ENCODE measurements around the gene RAD23A. TPM values are rescaled to one million over a fixed set of nuclear protein-coding genes. Genes with fewer than 3 reads are reported as not detected.

The RAD23A gene
- total and polyA plus RNA-seq, 2 donors (not counting 1 experiment from before 2014, with no cell fraction given) = 46.2 to 72.2 TPM

DNA sequence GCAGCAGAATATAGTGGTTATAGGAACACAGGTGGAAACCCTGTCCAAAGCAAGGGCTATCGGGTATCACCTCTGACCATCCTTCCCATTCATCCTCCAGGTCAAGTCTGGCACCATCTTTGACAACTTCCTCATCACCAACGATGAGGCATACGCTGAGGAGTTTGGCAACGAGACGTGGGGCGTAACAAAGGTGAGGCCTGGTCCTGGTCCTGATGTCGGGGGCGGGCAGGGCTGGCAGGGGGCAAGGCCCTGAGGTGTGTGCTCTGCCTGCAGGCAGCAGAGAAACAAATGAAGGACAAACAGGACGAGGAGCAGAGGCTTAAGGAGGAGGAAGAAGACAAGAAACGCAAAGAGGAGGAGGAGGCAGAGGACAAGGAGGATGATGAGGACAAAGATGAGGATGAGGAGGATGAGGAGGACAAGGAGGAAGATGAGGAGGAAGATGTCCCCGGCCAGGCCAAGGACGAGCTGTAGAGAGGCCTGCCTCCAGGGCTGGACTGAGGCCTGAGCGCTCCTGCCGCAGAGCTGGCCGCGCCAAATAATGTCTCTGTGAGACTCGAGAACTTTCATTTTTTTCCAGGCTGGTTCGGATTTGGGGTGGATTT, 2.1 kb upstream of the RAD23A start:
- Histone ChIP-seq H3K79me2 (ENCODE audit: control insufficient read depth, insufficient read depth, low read length) (peaks cover 70% of the 10 kb centered on the region), H2AFZ (ENCODE audit: low read length) (no peak overlapping the region), H3K27ac (ENCODE audit: insufficient read depth, low read length) (peak overlapping the region; percentile 0), H4K20me1 (ENCODE audit: control insufficient read depth, extremely low read depth, insufficient read depth, low read length) (peaks cover 2% of the 10 kb centered on the region), H3K4me1 (ENCODE audit: control insufficient read depth, extremely low read depth, insufficient read depth, low read length) (peaks cover 23% of the 10 kb centered on the region), H3K4me3 (replicated peaks in 1 of 4; ENCODE audit: control extremely low read depth in 1 of 4, insufficient read depth in 1 of 4, low read depth in 3 of 4, low read length in 4 of 4) (no peak overlapping the region), H3K36me3 (ENCODE audit: control insufficient read depth, insufficient read depth, low read length) (peaks cover 40% of the 10 kb centered on the region), H3K27me3 (ENCODE audit: control insufficient read depth, insufficient read depth, low read length) (no peaks in the 10 kb centered on the region), H3K4me2 (ENCODE audit: extremely low read depth, insufficient read depth, low read length) (peak overlapping the region; percentile 6), H3K9me3 (ENCODE audit: control insufficient read depth, insufficient read depth, low read depth, low read length) (no peaks in the 10 kb centered on the region), H3K9ac (ENCODE audit: insufficient read depth, low read length) (no peak overlapping the region)
- no peak for TF ChIP-seq EZH2 (IDR thresholded peaks at IDR 0.05; ENCODE audit: low read length, missing control alignments)
- TF ChIP-seq, protein P1, sequence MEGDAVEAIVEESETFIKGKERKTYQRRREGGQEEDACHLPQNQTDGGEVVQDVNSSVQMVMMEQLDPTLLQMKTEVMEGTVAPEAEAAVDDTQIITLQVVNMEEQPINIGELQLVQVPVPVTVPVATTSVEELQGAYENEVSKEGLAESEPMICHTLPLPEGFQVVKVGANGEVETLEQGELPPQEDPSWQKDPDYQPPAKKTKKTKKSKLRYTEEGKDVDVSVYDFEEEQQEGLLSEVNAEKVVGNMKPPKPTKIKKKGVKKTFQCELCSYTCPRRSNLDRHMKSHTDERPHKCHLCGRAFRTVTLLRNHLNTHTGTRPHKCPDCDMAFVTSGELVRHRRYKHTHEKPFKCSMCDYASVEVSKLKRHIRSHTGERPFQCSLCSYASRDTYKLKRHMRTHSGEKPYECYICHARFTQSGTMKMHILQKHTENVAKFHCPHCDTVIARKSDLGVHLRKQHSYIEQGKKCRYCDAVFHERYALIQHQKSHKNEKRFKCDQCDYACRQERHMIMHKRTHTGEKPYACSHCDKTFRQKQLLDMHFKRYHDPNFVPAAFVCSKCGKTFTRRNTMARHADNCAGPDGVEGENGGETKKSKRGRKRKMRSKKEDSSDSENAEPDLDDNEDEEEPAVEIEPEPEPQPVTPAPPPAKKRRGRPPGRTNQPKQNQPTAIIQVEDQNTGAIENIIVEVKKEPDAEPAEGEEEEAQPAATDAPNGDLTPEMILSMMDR (conservative IDR thresholded peaks at IDR 0.05 in 1 of 2, IDR thresholded peaks at IDR 0.05 in 1 of 2; ENCODE audit: low read depth in 1 of 2, low read length in 2 of 2) = no peak
- DNase-seq (ENCODE audit: low read depth in 2 of 2) = no peak

DNA sequence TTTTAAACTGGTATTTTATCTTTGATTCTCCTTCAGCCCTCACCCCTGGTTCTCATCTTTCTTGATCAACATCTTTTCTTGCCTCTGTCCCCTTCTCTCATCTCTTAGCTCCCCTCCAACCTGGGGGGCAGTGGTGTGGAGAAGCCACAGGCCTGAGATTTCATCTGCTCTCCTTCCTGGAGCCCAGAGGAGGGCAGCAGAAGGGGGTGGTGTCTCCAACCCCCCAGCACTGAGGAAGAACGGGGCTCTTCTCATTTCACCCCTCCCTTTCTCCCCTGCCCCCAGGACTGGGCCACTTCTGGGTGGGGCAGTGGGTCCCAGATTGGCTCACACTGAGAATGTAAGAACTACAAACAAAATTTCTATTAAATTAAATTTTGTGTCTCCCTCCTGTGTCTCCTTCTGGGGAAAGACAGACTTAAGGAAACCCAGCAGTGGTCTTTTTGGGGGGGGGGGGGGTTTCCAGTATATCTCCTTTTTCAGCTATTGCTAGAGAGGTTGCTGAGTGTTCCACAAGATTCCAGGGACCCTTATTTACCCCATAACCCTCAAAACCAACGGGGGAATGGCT, 1.5 kb upstream of the RAD23A start:
- H3K9me3 ChIP-seq (ENCODE audit: control insufficient read depth, insufficient read depth, low read depth, low read length) = no peaks in the 10 kb centered on the region
- peaks cover 2% of the 10 kb centered on the region for H4K20me1 ChIP-seq (ENCODE audit: control insufficient read depth, extremely low read depth, insufficient read depth, low read length)
- H3K27ac ChIP-seq (ENCODE audit: insufficient read depth, low read length) = peak overlapping the region; percentile 17
- peaks cover 66% of the 10 kb centered on the region for H3K79me2 ChIP-seq (ENCODE audit: control insufficient read depth, insufficient read depth, low read length)
- peaks cover 23% of the 10 kb centered on the region for H3K4me1 ChIP-seq (ENCODE audit: control insufficient read depth, extremely low read depth, insufficient read depth, low read length)
- H3K4me2 ChIP-seq (ENCODE audit: extremely low read depth, insufficient read depth, low read length) = no peak overlapping the region
- H2AFZ ChIP-seq (ENCODE audit: low read length) = no peak overlapping the region
- DNase-seq (ENCODE audit: low read depth in 2 of 2) = no peak
- no peaks in the 10 kb centered on the region for H3K27me3 ChIP-seq (ENCODE audit: control insufficient read depth, insufficient read depth, low read length)
- no peak overlapping the region for H3K4me3 ChIP-seq (replicated peaks in 1 of 4; ENCODE audit: control extremely low read depth in 1 of 4, insufficient read depth in 1 of 4, low read depth in 3 of 4, low read length in 4 of 4)
- TF ChIP-seq, protein P1 (conservative IDR thresholded peaks at IDR 0.05 in 1 of 2, IDR thresholded peaks at IDR 0.05 in 1 of 2; ENCODE audit: low read depth in 1 of 2, low read length in 2 of 2) = no peak
- TF ChIP-seq EZH2 (IDR thresholded peaks at IDR 0.05; ENCODE audit: low read length, missing control alignments) = no peak
- H3K36me3 ChIP-seq (ENCODE audit: control insufficient read depth, insufficient read depth, low read length) = peaks cover 47% of the 10 kb centered on the region
- H3K9ac ChIP-seq (ENCODE audit: insufficient read depth, low read length) = no peak overlapping the region

DNA sequence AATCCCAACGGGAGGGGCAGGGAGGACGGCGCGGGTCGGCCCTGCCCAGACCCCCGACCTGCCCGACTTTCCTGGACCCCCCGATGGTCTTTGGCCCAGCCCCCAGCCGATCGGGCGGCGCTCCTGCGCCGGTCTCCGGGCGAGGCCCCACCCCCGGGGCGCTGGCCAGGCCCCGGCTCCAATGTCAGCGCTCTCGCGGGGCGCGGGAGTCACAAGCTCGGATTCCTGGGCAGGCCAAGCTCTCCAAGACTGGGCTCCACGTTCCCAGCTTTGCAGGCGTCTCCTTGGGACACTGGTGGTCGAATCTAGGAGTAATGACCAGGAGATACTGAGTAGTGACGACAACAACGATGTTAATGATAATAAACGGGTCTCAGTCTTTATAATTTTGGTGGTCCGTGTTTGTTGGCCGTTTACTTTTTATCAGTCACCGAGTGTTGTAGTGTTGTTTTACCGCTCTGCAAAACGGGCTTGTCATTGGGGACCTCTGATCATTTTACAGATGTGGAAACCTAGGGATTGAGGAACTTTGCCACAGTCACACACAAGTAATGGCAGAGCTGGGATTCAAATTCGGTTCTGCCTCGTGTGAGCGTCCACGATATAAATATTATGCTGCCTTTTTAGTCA, 545 bp downstream of the RAD23A start:
- H3K4me3 ChIP-seq (replicated peaks in 1 of 4; ENCODE audit: control extremely low read depth in 1 of 4, insufficient read depth in 1 of 4, low read depth in 3 of 4, low read length in 4 of 4) = peak overlapping the region; percentile 84 to 99 (median 88)
- H3K27me3 ChIP-seq (ENCODE audit: control insufficient read depth, insufficient read depth, low read length) = no peaks in the 10 kb centered on the region
- H3K79me2 ChIP-seq (ENCODE audit: control insufficient read depth, insufficient read depth, low read length) = peaks cover 51% of the 10 kb centered on the region
- DNase-seq (ENCODE audit: low read depth in 2 of 2) = peak; percentile 81 to 84
- H3K36me3 ChIP-seq (ENCODE audit: control insufficient read depth, insufficient read depth, low read length) = peaks cover 43% of the 10 kb centered on the region
- peaks cover 11% of the 10 kb centered on the region for H3K4me1 ChIP-seq (ENCODE audit: control insufficient read depth, extremely low read depth, insufficient read depth, low read length)
- H3K9me3 ChIP-seq (ENCODE audit: control insufficient read depth, insufficient read depth, low read depth, low read length) = no peaks in the 10 kb centered on the region
- no peak overlapping the region for H2AFZ ChIP-seq (ENCODE audit: low read length)
- H3K4me2 ChIP-seq (ENCODE audit: extremely low read depth, insufficient read depth, low read length) = peak overlapping the region; percentile 99
- peak overlapping the region; percentile 78 for H3K9ac ChIP-seq (ENCODE audit: insufficient read depth, low read length)
- TF ChIP-seq, protein P1 (conservative IDR thresholded peaks at IDR 0.05 in 1 of 2, IDR thresholded peaks at IDR 0.05 in 1 of 2; ENCODE audit: low read depth in 1 of 2, low read length in 2 of 2) = no peak
- TF ChIP-seq EZH2 (IDR thresholded peaks at IDR 0.05; ENCODE audit: low read length, missing control alignments) = no peak
- peak overlapping the region; percentile 89 for H3K27ac ChIP-seq (ENCODE audit: insufficient read depth, low read length)
- H4K20me1 ChIP-seq (ENCODE audit: control insufficient read depth, extremely low read depth, insufficient read depth, low read length) = no peaks in the 10 kb centered on the region
